ENCODE measurements around the gene DENND2A. TPM values are rescaled to one million over a fixed set of nuclear protein-coding genes. Genes with fewer than 3 reads are reported as not detected.
"Not testable (repeated sequence)": the region's sequence is repeated elsewhere in the genome, so short reads cannot be mapped to it uniquely, and the experiment has no call there.

DENND2A gene
- total RNA-seq, 1 experiment from 2014 or later, result not detected

GRCh38 chr7:140557069-140557468 is 83.5 kb downstream of the DENND2A start:
- intact Hi-C loops (cut with micrococcal nuclease; ENCODE audit: unreplicated experiment), result no loop called here
- no peak overlapping the region for H3K4me3 Mint-ChIP-seq (ENCODE audit: low read depth, unreplicated experiment)
- no peaks in the 10 kb centered on the region for H3K9me3 Mint-ChIP-seq (ENCODE audit: low read depth, unreplicated experiment)
- peaks cover 7% of the 10 kb centered on the region for H3K27me3 Mint-ChIP-seq (ENCODE audit: unreplicated experiment)
- H3K27ac Mint-ChIP-seq (ENCODE audit: unreplicated experiment), result no peak overlapping the region
- H3K36me3 Mint-ChIP-seq (ENCODE audit: insufficient read depth, unreplicated experiment), result no peaks in the 10 kb centered on the region
- TF ChIP-seq, protein P1, sequence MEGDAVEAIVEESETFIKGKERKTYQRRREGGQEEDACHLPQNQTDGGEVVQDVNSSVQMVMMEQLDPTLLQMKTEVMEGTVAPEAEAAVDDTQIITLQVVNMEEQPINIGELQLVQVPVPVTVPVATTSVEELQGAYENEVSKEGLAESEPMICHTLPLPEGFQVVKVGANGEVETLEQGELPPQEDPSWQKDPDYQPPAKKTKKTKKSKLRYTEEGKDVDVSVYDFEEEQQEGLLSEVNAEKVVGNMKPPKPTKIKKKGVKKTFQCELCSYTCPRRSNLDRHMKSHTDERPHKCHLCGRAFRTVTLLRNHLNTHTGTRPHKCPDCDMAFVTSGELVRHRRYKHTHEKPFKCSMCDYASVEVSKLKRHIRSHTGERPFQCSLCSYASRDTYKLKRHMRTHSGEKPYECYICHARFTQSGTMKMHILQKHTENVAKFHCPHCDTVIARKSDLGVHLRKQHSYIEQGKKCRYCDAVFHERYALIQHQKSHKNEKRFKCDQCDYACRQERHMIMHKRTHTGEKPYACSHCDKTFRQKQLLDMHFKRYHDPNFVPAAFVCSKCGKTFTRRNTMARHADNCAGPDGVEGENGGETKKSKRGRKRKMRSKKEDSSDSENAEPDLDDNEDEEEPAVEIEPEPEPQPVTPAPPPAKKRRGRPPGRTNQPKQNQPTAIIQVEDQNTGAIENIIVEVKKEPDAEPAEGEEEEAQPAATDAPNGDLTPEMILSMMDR (IDR thresholded peaks at IDR 0.05; ENCODE audit: unreplicated experiment), result no peak
- BruUV-seq (replicated peaks), result no TSS peak
- CTCF ChIA-PET, result no interaction called here
- DNase-seq, result no peak
- H3K4me1 Mint-ChIP-seq (ENCODE audit: low read depth, unreplicated experiment), result no peaks in the 10 kb centered on the region

- H3K9me3 Mint-ChIP-seq (ENCODE audit: low read depth, unreplicated experiment); H3K27me3 Mint-ChIP-seq (ENCODE audit: unreplicated experiment); intact Hi-C loops (cut with micrococcal nuclease; ENCODE audit: unreplicated experiment); CTCF ChIA-PET; BruUV-seq (replicated peaks); H3K27ac Mint-ChIP-seq (ENCODE audit: unreplicated experiment); DNase-seq; H3K4me1 Mint-ChIP-seq (ENCODE audit: low read depth, unreplicated experiment); H3K4me3 Mint-ChIP-seq (ENCODE audit: low read depth, unreplicated experiment); H3K36me3 Mint-ChIP-seq (ENCODE audit: insufficient read depth, unreplicated experiment): not testable (repeated sequence)
These were observed 87.4 kb downstream of the DENND2A start for GRCh38 chr7:140553236-140553635.

GRCh38 chr7:140552240-140552679 is 88.4 kb downstream of the DENND2A start:
- TF ChIP-seq, protein P1 (IDR thresholded peaks at IDR 0.05; ENCODE audit: unreplicated experiment), result no peak
- CTCF ChIA-PET, result no interaction called here
- no peak overlapping the region for H3K4me3 Mint-ChIP-seq (ENCODE audit: low read depth, unreplicated experiment)
- H3K27me3 Mint-ChIP-seq (ENCODE audit: unreplicated experiment), result peaks cover 7% of the 10 kb centered on the region
- H3K27ac Mint-ChIP-seq (ENCODE audit: unreplicated experiment), result no peak overlapping the region
- no peak for DNase-seq
- no peaks in the 10 kb centered on the region for H3K36me3 Mint-ChIP-seq (ENCODE audit: insufficient read depth, unreplicated experiment)
- H3K4me1 Mint-ChIP-seq (ENCODE audit: low read depth, unreplicated experiment), result no peaks in the 10 kb centered on the region
- no TSS peak for BruUV-seq (replicated peaks)
- H3K9me3 Mint-ChIP-seq (ENCODE audit: low read depth, unreplicated experiment), result no peaks in the 10 kb centered on the region
- intact Hi-C loops (cut with micrococcal nuclease; ENCODE audit: unreplicated experiment), result no loop called here

GRCh38 chr7:140551355-140552239 is 89.0 kb downstream of the DENND2A start:
- no peak overlapping the region for H3K27ac Mint-ChIP-seq (ENCODE audit: unreplicated experiment)

More at GRCh38 chr7:140551355-140552239, 89.0 kb downstream of the DENND2A start:
- Mint-ChIP-seq H3K4me1 (ENCODE audit: low read depth, unreplicated experiment) (no peaks in the 10 kb centered on the region), H3K27me3 (ENCODE audit: unreplicated experiment) (peaks cover 7% of the 10 kb centered on the region), H3K36me3 (ENCODE audit: insufficient read depth, unreplicated experiment) (no peaks in the 10 kb centered on the region), H3K9me3 (ENCODE audit: low read depth, unreplicated experiment) (no peaks in the 10 kb centered on the region), H3K4me3 (ENCODE audit: low read depth, unreplicated experiment) (no peak overlapping the region)
- CTCF ChIA-PET, result no interaction called here
- TF ChIP-seq, protein P1 (IDR thresholded peaks at IDR 0.05; ENCODE audit: unreplicated experiment), result no peak
- intact Hi-C loops (cut with micrococcal nuclease; ENCODE audit: unreplicated experiment), result no loop called here
- DNase-seq, result no peak
- BruUV-seq (replicated peaks), result no TSS peak
